CD8-positive, alpha-beta memory T cell (primary cell): ENCODE results near the gene HTR3B. TPM values are rescaled to one million over a fixed set of nuclear protein-coding genes. Genes with fewer than 3 reads are reported as not detected.
"Not testable (repeated sequence)": the region's sequence is repeated elsewhere in the genome, so short reads cannot be mapped to it uniquely, and the experiment has no call there.

Experiments used
- CTCF ChIA-PET: fragments of 350-600 bp; sonication (Branson Sonifier 250); formaldehyde crosslinking; loops from one replicate; lab custom pipeline; 2021; ENCODE audit warnings: antibody characterized with exemption; lab: Charles Lee
- POLR2A ChIA-PET: fragments of 350-600 bp; sonication (Branson Sonifier 250); formaldehyde crosslinking; loops from one replicate; lab custom pipeline; 2021; ENCODE audit warnings: antibody characterized with exemption; lab: Charles Lee
- DNase-seq, 5 donors: peaks; one replicate each; pipeline versions ENCODE4 v3.0.0 to v3.0.0-alpha.2; 2020 to 2022; ENCODE audit warnings: mixed read lengths in 1 of 5
- H3K27ac ChIP-seq: one replicate; pipeline ENCODE4 v1.7.0; 2013; ENCODE audit warnings: low read depth, mild to moderate bottlenecking, low read length, moderate library complexity
- H3K27me3 ChIP-seq: 2 replicates; pipeline ENCODE4 v1.7.0; 2013; ENCODE audit warnings: low read length, mild to moderate bottlenecking; ENCODE audit not compliant: insufficient read depth, poor library complexity, severe bottlenecking
- H3K36me3 ChIP-seq: 2 replicates; pipeline ENCODE4 v1.7.0; 2013; ENCODE audit warnings: mild to moderate bottlenecking, low read length, moderate library complexity; ENCODE audit not compliant: insufficient read depth
- H3K4me1 ChIP-seq: 2 replicates; pipeline ENCODE4 v1.7.0; 2013; ENCODE audit warnings: mild to moderate bottlenecking, low read length, moderate library complexity; ENCODE audit not compliant: insufficient read depth
- H3K4me3 ChIP-seq: 2 replicates; pipeline ENCODE4 v1.7.0; 2013; ENCODE audit warnings: mild to moderate bottlenecking, low read length
- H3K9me3 ChIP-seq: 2 replicates; pipeline ENCODE4 v1.7.0; 2013; ENCODE audit warnings: mild to moderate bottlenecking, low read length
- H3K27ac Mint-ChIP-seq, 8 donors: one replicate each; pipeline ENCODE4 v1.8.0; 2020 to 2021; ENCODE audit warnings: mixed read lengths in 8 of 8, mild to moderate bottlenecking in 6 of 8, inconsistent platforms in 3 of 8, moderate library complexity in 3 of 8
- H3K27me3 Mint-ChIP-seq, 2 donors: one replicate each; pipeline ENCODE4 v1.8.0; 2020 to 2021; ENCODE audit warnings: mixed read lengths in 2 of 2, mild to moderate bottlenecking in 1 of 2, moderate library complexity in 1 of 2
- H3K36me3 Mint-ChIP-seq, 3 donors: one replicate each; pipeline ENCODE4 v1.8.0; 2020 to 2021; ENCODE audit warnings: mixed read lengths in 3 of 3, inconsistent platforms in 1 of 3, mild to moderate bottlenecking in 1 of 3
- H3K4me1 Mint-ChIP-seq, 3 donors: one replicate each; pipeline ENCODE4 v1.8.0; 2020 to 2021; ENCODE audit warnings: mixed read lengths in 3 of 3, inconsistent platforms in 1 of 3, mild to moderate bottlenecking in 1 of 3
- H3K4me3 Mint-ChIP-seq, 7 donors: one replicate each; pipeline ENCODE4 v1.8.0; 2020 to 2021; ENCODE audit warnings: mixed read lengths in 7 of 7, mild to moderate bottlenecking in 6 of 7, moderate library complexity in 4 of 7, inconsistent platforms in 2 of 7
- H3K9me3 Mint-ChIP-seq, 5 donors: one replicate each; pipeline ENCODE4 v1.8.0; 2020 to 2022; ENCODE audit warnings: mixed read lengths in 5 of 5, mild to moderate bottlenecking in 3 of 5, moderate library complexity in 2 of 5, inconsistent platforms in 1 of 5
- polyA plus RNA-seq: library from polyadenylated mRNA; unstranded; fragments of 300-500 nt; fragmentation: Illumina TruSeq; gene quantifications from one replicate; pipeline ENCODE4 v1.2.3, GENCODE V29; 2021
- total RNA-seq, 2 experiments: library from RNA; stranded (reverse); gene quantifications; one replicate each; pipeline ENCODE4 v1.2.3, GENCODE V29; 2021

Gene HTR3B
- total and polyA plus RNA-seq, 3 experiments from 2014 or later: not detected

DNA sequence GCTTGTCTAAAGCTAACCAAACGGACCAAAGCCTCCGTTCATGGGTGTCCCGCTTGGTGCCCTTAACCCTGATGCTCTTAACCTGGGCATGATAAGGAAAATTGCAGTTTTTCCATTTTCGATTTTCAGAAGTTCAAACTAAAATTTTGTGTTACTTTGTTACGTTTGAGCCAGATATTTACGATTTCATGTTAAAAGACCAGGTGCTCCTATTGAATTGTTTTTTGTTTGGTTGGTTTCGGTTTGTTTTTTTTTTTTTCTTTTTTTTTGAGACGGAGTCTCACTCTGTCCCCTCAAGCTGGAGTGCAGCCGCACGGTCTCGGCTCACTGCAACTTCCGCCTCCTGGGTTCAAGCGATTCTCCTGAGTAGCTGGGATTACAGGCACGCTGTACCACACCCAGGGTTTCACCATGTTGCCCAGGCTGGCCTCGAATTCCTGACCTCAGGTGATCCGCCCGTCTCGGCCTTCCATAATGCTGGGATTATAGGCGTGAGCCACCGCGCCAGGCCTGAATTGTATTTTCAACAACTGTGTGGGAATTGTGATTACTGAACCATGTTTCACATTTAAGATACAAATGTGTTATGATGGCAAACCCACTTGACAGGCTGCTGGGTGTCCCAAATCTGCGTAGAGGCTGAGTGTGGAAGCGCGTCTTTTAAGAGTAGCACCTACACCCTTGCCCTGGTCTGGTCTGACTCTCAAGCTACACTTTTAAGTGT lies 28.4 kb upstream of the HTR3B start:
- Histone ChIP-seq H3K36me3 (no peaks in the 10 kb centered on the region), H3K27me3 (no peaks in the 10 kb centered on the region), H3K4me1 (peaks cover 16% of the 10 kb centered on the region), H3K27ac (peak overlapping the region; percentile 74), H3K9me3 (no peaks in the 10 kb centered on the region), H3K4me3 (peak overlapping the region; percentile 89)
- peak overlapping the region; percentile 89 to 99 (median 98) for H3K4me3 Mint-ChIP-seq
- H3K4me1 Mint-ChIP-seq: peaks cover 39 to 54% (median 53%) of the 10 kb centered on the region in 3 donors
- peak in 1 of 5 donors; percentile 5 for DNase-seq
- peak overlapping the region; percentile 85 to 98 (median 98) for H3K27ac Mint-ChIP-seq
- H3K9me3 Mint-ChIP-seq: no peaks in the 10 kb centered on the region
- peaks cover 4 to 8% (median 6%) of the 10 kb centered on the region in 3 donors for H3K36me3 Mint-ChIP-seq
- ChIA-PET CTCF (interaction anchor here (1.9 kb wide), 1 partner anchor 305 kb away, joined by 4 read pairs; no protein-coding TSS in a partner anchor), POLR2A (interaction anchor here (0.7 kb wide), 1 partner anchor 534 kb away, joined by 6 read pairs; no protein-coding TSS in a partner anchor)
- H3K27me3 Mint-ChIP-seq: peaks cover 0 to 2% of the 10 kb centered on the region in 2 donors

DNA sequence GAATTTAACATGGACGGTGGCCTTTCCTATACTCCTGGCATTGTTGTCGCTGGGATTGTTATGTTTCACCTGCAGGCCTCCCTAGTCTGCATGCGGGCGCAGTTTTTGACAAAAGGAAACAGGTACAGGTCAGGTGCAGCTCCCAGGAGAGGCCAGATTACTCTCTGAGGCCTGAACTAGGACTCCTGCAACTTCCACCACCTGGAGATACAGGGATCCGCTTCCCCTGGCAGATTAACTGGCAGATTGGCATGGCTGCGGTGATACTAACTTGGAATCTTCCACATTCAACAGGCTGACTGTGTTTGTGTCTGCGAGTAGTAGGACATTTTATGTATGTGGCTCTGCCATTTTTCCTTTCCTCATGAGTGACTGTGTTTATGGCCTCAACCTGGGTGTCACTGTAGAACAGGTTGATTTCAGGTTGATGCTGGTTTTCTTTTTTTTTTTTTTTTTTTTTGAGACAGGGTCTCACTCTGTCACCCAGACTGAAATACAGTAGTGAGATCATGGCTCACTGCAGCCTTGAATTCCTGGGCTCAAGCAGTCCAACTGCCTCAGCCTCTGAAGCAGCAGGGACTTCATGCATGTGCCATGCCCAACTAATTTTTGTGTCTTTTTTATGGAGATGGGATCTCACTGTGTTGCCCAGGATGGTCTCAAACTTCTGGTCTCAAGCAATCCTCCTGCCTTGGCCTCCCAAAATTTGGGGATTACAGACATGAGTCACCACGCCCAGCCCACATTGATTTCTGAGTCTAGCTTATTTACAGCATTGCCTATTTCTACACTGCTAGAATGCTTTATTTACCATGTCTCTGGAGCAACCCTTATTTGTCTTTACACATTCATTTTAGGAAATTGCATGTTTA lies 27.6 kb upstream of the HTR3B start:
- Mint-ChIP-seq H3K27me3 (peaks cover 0 to 2% of the 10 kb centered on the region in 2 donors), H3K36me3 (peaks cover 4 to 8% (median 4%) of the 10 kb centered on the region in 3 donors), H3K27ac (peak overlapping the region in 7 of 8 donors; percentile 64 to 98 (median 85)), H3K9me3 (no peaks in the 10 kb centered on the region), H3K4me1 (peaks cover 34 to 46% (median 45%) of the 10 kb centered on the region in 3 donors), H3K4me3 (peak overlapping the region; percentile 89 to 99 (median 98))
- no peak for DNase-seq
- Histone ChIP-seq H3K27me3 (no peaks in the 10 kb centered on the region), H3K4me3 (no peak overlapping the region), H3K9me3 (no peaks in the 10 kb centered on the region), H3K36me3 (no peaks in the 10 kb centered on the region), H3K4me1 (peaks cover 11% of the 10 kb centered on the region), H3K27ac (peak overlapping the region; percentile 74)
- ChIA-PET CTCF (no interaction called here), POLR2A (interaction anchor here (0.7 kb wide), 1 partner anchor 533 kb away, joined by 6 read pairs; no protein-coding TSS in a partner anchor)

DNA sequence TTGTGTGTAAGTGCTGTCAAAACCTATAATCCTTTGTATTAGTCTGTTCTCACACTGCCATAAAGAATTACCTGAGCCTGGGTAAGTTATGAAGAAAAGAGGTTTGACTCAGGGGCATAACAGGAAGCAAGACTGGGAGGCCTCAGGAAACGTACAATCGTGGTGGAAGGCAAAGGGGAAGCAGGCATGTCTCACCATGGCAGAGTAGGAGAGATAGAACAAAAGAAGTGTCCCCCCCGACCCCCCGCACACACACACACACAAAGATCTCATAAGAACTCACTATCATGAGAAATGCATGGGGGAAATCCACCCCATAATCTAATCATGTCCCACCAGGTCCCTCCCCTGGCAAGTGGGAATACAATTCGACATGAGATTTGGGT lies 26.9 kb upstream of the HTR3B start:
- DNase-seq: no peak
- peaks cover 4 to 8% (median 4%) of the 10 kb centered on the region in 3 donors for H3K36me3 Mint-ChIP-seq
- no peaks in the 10 kb centered on the region for H3K36me3 ChIP-seq
- H3K4me1 Mint-ChIP-seq: peaks cover 29 to 40% (median 39%) of the 10 kb centered on the region in 3 donors
- H3K27me3 ChIP-seq: no peaks in the 10 kb centered on the region
- H3K4me3 ChIP-seq: no peak overlapping the region
- ChIA-PET POLR2A (interaction anchor here (0.6 kb wide), 1 partner anchor 292 kb away, joined by 3 read pairs; no protein-coding TSS in a partner anchor), CTCF (no interaction called here)
- peaks cover 0 to 2% of the 10 kb centered on the region in 2 donors for H3K27me3 Mint-ChIP-seq
- peaks cover 11% of the 10 kb centered on the region for H3K4me1 ChIP-seq
- H3K4me3 Mint-ChIP-seq: peak overlapping the region in 1 of 7 donors; percentile 89
- peak overlapping the region in 7 of 8 donors; percentile 11 to 85 (median 47) for H3K27ac Mint-ChIP-seq
- H3K9me3 ChIP-seq: no peaks in the 10 kb centered on the region
- H3K9me3 Mint-ChIP-seq: no peaks in the 10 kb centered on the region
- H3K27ac ChIP-seq: no peak overlapping the region

DNA sequence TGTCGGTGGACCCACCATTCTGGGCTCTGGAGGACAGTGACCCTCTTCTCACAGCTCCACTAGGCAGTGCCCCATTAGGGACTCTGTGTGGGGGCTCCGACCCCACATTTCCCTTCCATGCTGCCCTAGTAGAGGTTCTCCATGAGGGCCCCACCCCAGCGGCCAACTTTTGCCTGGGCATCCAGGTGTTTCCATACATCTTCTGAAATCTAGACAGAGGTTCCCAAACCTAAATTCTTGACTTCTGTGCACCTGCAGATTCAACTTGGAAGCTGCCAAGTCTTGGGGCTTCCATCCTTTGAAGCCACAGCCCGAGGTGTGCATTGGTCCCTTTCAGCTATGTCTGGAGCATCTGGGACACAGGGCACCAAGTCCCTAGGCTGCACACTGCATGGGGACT lies 25.1 kb upstream of the HTR3B start:
- POLR2A ChIA-PET, H3K9me3 ChIP-seq, H3K4me3 ChIP-seq, H3K27me3 ChIP-seq, H3K4me1 ChIP-seq, H3K27ac ChIP-seq, H3K9me3 Mint-ChIP-seq, H3K27me3 Mint-ChIP-seq, H3K36me3 ChIP-seq, DNase-seq, H3K36me3 Mint-ChIP-seq: not testable (repeated sequence)
- Mint-ChIP-seq H3K4me3 (peak overlapping the region in 1 of 7 donors; percentile 57), H3K27ac (peak overlapping the region in 1 of 8 donors; percentile 76), H3K4me1 (peaks cover 17 to 26% (median 25%) of the 10 kb centered on the region in 3 donors)
- CTCF ChIA-PET: interaction anchor here (2.4 kb wide), 1 partner anchor 17 kb away, joined by 6 read pairs; no protein-coding TSS in a partner anchor

DNA sequence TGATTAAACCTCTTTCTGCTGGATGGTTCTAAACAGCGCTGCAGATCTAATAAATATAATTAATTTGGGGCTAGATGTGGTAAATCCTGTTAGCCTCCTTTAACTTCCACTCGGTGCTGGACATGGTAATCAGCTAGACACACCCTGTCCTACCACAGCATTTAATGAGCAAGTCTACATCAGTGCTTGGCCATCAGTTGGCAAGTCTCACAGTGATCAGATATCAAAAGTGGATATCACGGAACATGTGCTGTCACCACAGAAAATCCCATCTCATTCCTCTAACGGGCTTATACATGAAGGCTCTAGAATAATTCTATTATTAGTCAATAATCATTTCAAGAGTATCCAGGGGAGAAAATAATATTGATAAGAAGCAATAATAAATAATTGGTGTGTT lies 23.6 kb upstream of the HTR3B start:
- H3K27me3 ChIP-seq: no peaks in the 10 kb centered on the region
- Mint-ChIP-seq H3K27me3 (no peaks in the 10 kb centered on the region), H3K4me3 (no peak overlapping the region), H3K36me3 (peaks cover 0 to 4% (median 2%) of the 10 kb centered on the region in 3 donors), H3K9me3 (no peaks in the 10 kb centered on the region), H3K4me1 (peaks cover 10 to 17% (median 17%) of the 10 kb centered on the region in 3 donors), H3K27ac (no peak overlapping the region)
- H3K27ac ChIP-seq: no peak overlapping the region
- no peaks in the 10 kb centered on the region for H3K36me3 ChIP-seq
- no peaks in the 10 kb centered on the region for H3K4me1 ChIP-seq
- ChIA-PET POLR2A (no interaction called here), CTCF (interaction anchor here (2.4 kb wide), 1 partner anchor 15 kb away, joined by 6 read pairs; no protein-coding TSS in a partner anchor)
- DNase-seq: no peak
- H3K4me3 ChIP-seq: no peak overlapping the region
- no peaks in the 10 kb centered on the region for H3K9me3 ChIP-seq

DNA sequence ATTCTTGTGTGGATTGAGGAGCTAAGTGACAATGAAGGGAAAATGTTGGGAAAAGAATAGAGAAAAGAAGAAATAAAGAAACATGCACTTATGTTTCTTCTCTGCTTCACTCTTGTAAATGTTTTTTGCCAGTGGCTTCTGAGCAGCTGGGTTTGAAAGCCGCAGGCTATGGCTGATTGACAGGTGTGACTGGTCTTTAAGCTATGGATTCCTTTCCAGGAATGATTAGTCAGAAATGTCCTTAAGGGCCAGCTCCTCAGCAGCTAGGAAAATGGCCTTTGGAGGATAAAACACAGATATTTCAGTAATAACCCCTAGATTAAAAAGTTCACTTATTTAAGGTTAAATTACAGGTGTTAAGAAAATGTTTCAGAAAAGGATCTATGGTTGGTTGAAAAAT lies 22.7 kb upstream of the HTR3B start:
- Mint-ChIP-seq H3K4me3 (no peak overlapping the region), H3K4me1 (peaks cover 6 to 8% (median 8%) of the 10 kb centered on the region in 3 donors), H3K27me3 (no peaks in the 10 kb centered on the region), H3K36me3 (peaks cover 0 to 4% (median 2%) of the 10 kb centered on the region in 3 donors), H3K9me3 (no peaks in the 10 kb centered on the region), H3K27ac (no peak overlapping the region)
- POLR2A ChIA-PET: no interaction called here
- DNase-seq: no peak
- Histone ChIP-seq H3K4me3 (no peak overlapping the region), H3K27ac (no peak overlapping the region), H3K4me1 (no peaks in the 10 kb centered on the region), H3K36me3 (no peaks in the 10 kb centered on the region), H3K27me3 (no peaks in the 10 kb centered on the region), H3K9me3 (no peaks in the 10 kb centered on the region)
- CTCF ChIA-PET: interaction anchor here (1.0 to 1.4 kb wide), 2 partner anchors 14 to 382 kb away, joined by 3 read pairs; no protein-coding TSS in a partner anchor

DNA sequence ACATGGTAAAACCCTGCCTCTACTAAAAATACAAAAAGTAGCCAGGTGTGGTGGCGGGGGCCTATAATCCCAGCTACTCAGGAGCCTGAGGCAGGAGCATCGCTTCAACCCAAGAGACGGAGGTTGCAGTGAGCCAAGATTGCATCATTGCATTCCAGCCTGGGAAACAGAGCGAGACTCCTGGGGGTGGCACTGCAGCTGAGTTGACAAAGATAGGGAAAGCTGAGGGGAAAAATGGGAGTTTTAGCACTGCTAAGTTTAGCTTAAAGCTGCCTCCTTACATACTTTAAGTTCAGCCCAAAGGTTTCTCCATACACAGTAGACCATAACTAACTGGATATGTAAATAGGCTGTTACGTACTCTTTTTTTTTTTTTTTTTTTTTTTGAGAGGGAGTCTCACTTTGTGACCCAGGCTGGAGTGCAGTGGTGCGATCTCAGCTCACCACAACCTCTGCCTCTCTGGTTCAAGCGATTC lies 20.2 kb upstream of the HTR3B start:
- H3K27me3 ChIP-seq: no peaks in the 10 kb centered on the region
- DNase-seq: no peak
- no peak overlapping the region for H3K27ac ChIP-seq
- Mint-ChIP-seq H3K27ac (no peak overlapping the region), H3K9me3 (no peaks in the 10 kb centered on the region), H3K27me3 (no peaks in the 10 kb centered on the region), H3K4me3 (no peak overlapping the region), H3K36me3 (peaks cover 0 to 4% (median 2%) of the 10 kb centered on the region in 3 donors), H3K4me1 (no peaks in the 10 kb centered on the region)
- CTCF ChIA-PET: interaction anchor here (1.0 to 2.9 kb wide), 3 partner anchors 10 to 378 kb away, joined by 3 to 11 read pairs (median 3); no protein-coding TSS in a partner anchor
- H3K36me3 ChIP-seq: no peaks in the 10 kb centered on the region
- no peaks in the 10 kb centered on the region for H3K4me1 ChIP-seq
- H3K4me3 ChIP-seq: no peak overlapping the region
- H3K9me3 ChIP-seq: no peaks in the 10 kb centered on the region
- POLR2A ChIA-PET: no interaction called here
